HG02870 (cell line): ENCODE data around the gene KLF13.
A peak's percentile ranks its signal among the peaks of the same experiment; 100 is the strongest.
"Not testable (repeated sequence)": the region's sequence is repeated elsewhere in the genome, so short reads cannot be mapped to it uniquely, and the experiment has no call there.

Experiments used
- ATAC-seq: cut with Tn5 transposase; IDR thresholded peaks from one replicate; pipeline ENCODE4 v1.9.1; 2021; ENCODE audit warnings: mild to moderate bottlenecking, moderate library complexity; ENCODE audit not compliant: unreplicated experiment

Gene KLF13

DNA sequence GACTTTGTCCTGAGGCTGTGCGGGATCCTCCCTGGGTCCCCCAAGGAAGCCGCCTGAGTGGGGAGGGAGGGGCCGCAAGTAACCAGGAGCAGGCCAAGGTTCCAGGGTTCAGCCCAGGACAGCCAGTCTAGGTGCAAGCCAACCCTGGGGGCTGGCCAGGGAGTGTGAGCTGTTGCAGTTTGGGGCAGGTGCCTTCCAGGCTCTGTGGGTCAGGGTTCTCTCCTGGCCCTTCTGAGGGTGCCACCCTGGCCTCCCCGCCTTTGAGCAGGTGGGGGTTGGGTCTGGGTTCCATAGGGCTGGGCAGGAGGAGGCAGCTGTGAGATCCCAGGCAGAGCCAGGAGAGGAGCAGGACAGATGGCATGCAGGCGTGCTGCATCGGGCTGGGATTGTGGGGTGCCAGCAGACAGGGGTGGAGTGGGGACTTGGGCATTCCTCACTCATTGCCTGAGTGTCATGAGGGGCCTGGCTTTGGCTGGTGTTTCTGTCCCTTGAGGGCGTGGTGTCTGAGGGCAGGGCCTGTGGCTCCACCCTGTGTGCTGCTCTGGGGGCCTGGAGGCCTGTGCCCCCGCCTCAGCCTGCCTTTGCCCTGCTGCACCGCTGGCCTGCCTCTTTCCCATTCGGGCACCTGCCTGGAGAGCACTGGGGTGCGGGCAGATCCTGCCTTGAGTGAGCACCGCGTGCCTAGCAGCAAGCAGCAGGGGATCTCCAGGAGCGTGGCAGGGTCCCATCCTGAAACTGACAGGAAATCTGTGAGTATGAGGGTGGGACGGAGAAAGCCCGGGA, 18.4 kb downstream of the KLF13 start:
- ATAC-seq, result no peak

DNA sequence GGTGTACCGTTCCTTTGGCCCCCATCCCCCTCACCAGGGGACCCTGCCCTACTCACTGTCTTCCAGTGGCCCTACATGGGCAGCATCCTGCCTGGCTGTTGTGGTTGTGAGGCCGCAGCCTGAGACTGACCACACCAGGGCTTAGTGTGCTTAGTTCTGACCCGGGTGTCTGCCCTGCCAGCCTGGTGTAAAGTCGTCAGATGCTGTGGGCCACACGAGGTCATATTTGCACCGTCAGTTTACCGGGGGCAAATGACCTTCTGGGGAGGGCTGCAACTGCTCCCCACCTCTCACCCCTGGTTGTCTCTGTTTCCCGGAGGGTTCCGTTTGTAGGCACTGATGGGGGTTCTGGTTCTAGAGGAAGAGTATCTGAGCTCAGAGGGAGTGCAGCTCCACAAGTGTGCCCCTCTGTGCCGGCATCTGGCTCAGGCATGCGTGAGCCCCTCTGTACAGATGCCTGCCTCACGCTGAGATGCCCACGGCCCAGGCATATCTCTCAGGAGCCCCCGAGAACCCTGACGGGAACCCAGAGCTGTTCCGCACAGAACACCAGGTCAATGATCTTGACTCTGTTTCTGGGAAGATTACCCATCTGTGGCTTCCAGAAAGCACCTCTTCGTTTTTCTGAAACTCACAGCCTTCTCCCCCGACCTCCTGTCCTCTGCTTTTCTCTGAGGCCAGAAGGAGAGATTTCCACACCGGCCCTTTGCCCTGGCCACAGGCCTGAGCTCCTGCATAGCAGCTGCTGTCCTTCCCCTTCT, 19.2 kb downstream of the KLF13 start:
- peak; percentile 22 for ATAC-seq

GRCh38 chr15:31346367-31347066, 19.9 kb downstream of the KLF13 start:
- peak; percentile 37 for ATAC-seq

GRCh38 chr15:31347067-31347975, 20.7 kb downstream of the KLF13 start:
- no peak for ATAC-seq

GRCh38 chr15:31347981-31348803, 21.6 kb downstream of the KLF13 start:
- ATAC-seq, result no peak

GRCh38 chr15:31349233-31350141, 22.9 kb downstream of the KLF13 start:
- ATAC-seq, result no peak

- ATAC-seq, result no peak
These were observed 24.1 kb downstream of the KLF13 start for GRCh38 chr15:31350771-31351170.

- no peak for ATAC-seq
These were observed 25.7 kb downstream of the KLF13 start for GRCh38 chr15:31352339-31352751.

DNA sequence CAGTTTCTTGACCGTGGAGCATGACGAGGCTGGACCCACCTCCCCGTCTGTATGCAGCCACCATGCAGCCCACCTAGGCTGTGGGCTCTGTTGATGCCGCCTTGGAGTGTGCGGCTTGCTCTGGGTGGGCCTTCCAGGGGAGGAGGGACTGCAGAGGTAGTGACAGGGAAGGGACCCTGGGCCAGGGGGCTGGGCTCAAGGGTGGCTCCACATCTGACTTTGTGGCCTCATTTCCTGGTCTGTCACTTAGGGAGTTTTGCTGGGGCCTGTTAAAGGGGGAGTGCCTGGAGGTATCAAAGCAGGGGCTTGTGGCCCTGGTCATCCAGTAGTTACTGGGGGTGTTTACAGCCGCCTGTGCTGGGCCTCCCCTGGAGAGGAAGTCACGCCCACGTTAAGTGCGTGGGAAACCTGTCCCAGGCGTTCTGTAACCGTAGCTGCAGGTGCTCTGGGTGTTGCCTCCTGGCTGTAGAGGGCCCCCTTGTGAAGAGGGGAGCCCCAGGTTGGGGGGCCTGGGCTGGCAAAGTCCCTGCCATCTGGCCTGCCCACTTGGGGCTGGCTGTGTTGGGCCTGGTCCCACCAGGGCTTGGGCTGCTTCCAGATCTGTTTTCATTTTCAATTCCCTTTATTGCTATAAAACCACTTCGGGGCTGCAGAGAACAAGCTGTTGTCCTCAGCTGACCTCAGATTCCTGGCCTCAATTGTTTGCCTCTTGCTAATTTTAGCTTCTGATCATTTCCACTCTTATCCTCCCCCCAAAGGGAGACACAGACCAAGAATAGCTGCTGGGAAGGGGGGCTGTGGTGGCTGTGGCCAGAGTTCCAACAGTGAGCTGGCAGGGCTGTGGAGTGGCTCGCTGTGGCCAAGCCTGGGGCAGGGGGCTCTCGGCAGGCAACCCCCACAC, 26.5 kb downstream of the KLF13 start:
- peak; percentile 72 for ATAC-seq

DNA sequence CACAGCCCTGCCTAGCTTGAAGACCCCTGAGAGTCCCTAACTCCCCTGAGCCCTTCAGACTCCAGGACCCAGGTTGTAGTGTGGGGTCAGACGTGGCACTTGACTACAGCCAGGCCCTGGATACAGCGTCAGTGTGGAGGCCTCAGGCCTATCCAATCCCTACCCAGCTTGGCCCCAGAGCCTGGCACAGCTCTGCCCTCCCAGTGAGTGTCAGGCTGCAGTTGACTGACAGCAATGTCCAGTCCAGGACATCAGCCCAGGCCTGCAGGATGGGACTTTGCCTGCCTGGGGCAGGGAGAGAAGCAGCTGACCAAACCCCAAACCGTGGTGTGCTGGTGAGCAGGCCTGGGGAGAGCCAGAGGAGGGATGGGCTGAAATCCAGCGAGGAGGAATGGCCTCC, 27.3 kb downstream of the KLF13 start:
- ATAC-seq, result no peak

DNA sequence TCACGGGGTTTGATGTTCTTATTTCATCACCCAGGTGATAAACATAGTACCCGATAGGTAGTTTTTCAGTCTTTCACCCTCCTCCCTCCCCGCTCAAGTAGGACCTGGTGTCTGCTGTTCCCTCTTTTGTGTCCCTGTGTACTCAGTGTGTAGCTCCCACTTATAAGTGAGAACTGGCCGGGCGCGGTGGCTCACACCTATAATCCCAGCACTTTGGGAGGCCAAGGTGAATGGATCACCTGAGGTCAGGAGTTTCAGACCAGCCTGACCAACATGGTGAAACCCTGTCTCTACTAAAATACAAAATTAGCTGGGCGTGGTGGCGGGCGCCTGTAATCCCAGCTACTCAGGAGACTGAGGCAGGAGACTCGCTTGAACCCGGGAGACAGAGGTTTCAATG, 29.5 kb downstream of the KLF13 start:
- not testable (repeated sequence) for ATAC-seq

DNA sequence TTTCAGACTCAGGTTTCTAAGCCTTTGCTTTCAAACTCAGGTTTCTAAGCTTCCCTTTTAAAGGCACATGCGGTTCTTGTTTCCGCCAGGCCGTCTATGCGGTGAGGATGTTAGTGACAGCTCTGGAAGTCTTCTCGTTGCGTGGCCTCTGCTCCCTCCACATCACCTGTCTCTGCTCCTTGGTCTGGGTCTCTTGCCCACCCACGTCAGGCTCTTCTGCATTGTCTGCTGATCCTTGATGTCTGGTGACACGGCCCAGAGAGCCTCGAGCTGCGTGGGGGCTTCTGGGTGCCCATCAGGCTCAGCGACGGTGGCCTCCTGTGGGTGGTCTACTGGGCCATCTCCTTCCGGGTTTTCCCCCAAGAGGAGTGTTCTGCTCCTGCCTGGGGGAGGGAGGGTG, 30.5 kb downstream of the KLF13 start:
- no peak for ATAC-seq

- ATAC-seq, result no peak
These were observed 31.5 kb downstream of the KLF13 start for GRCh38 chr15:31358163-31358562.

DNA sequence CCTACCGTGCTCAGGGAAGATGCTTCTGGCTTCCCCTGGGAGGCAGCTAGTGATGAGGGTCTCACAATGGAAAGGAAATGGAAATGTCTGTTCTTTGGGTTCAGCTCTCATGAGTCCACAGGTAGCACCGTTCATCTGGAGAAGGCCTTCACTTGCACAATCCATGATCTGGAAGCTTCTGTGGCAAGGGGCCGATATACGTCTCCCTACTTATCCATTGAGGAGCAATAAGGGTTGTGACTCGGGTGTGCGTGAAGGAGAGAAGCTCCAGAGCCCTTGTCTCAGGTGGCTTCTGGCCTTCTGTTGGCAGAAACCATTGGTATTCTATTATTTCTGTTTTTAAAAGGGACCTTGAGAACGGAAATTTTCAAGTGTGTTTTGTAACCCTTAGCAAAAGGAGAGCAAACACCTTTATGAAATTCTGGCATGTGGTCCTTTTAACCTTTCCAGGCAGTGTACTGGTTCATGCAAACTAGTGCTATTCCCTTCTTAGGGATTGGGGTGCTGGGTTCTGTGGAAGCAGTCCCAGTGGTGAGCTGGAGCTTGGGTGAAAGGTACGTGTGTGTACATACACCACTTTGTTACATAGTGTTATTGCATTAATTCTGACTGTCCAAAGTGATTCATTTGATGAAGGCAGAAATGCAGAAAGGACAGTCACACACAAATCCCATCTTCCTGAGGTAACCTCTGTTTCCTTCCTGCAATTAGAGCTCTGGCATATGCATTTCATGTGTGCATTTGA, 32.5 kb downstream of the KLF13 start:
- no peak for ATAC-seq

- no peak for ATAC-seq
These were observed 33.1 kb downstream of the KLF13 start for GRCh38 chr15:31359702-31360111.

- ATAC-seq, result no peak
These were observed 33.5 kb downstream of the KLF13 start for GRCh38 chr15:31360158-31360561.
